Cardiac fibroblast (primary cell): ENCODE results near the gene ARID4B.
"Not testable (repeated sequence)": the region's sequence is repeated elsewhere in the genome, so short reads cannot be mapped to it uniquely, and the experiment has no call there.

Experiments
- DNase-seq, 2 donors: peaks; one replicate each; pipeline versions ENCODE4 v3.0.0 to v3.0.0-alpha.2; 2010; ENCODE audit warnings: low read depth in 2 of 2
- H3K4me3 ChIP-seq, 2 donors: replicated peaks in 1 of 2; 1 replicate in 1 of 2; 2 replicates in 1 of 2; pipeline ENCODE4 v1.5.1; 2011; ENCODE audit warnings: low read depth in 2 of 2, low read length in 2 of 2, mild to moderate bottlenecking in 2 of 2, moderate library complexity in 1 of 2
- TF ChIP-seq, protein P1 (sequence below): IDR thresholded peaks from one replicate; pipeline ENCODE4 v1.5.1; 2011; ENCODE audit warnings: low read depth, mild to moderate bottlenecking, low read length, inconsistent platforms

The ARID4B gene

DNA sequence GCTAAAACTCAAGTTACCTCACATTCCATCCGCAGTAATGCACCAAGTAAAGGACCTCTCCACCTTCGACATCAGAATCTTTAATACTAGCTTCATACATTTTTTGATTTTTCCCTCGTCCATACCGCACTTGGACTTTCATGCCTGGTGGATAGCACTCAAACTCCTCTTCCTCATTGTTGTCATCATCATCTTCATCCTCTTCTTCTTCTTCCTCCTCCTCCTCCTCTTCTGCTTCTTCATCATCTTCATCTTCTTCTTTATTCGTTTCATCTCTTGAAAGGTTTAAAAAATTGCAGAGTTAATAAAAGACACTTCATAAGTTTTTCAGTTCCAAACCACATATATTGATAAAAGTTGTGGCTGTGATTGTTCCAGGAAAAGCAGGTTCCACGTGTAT is 114.2 kb downstream of the ARID4B start:
- TF ChIP-seq, protein P1, sequence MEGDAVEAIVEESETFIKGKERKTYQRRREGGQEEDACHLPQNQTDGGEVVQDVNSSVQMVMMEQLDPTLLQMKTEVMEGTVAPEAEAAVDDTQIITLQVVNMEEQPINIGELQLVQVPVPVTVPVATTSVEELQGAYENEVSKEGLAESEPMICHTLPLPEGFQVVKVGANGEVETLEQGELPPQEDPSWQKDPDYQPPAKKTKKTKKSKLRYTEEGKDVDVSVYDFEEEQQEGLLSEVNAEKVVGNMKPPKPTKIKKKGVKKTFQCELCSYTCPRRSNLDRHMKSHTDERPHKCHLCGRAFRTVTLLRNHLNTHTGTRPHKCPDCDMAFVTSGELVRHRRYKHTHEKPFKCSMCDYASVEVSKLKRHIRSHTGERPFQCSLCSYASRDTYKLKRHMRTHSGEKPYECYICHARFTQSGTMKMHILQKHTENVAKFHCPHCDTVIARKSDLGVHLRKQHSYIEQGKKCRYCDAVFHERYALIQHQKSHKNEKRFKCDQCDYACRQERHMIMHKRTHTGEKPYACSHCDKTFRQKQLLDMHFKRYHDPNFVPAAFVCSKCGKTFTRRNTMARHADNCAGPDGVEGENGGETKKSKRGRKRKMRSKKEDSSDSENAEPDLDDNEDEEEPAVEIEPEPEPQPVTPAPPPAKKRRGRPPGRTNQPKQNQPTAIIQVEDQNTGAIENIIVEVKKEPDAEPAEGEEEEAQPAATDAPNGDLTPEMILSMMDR: no peak
- no peak for DNase-seq
- H3K4me3 ChIP-seq: no peak overlapping the region

DNA sequence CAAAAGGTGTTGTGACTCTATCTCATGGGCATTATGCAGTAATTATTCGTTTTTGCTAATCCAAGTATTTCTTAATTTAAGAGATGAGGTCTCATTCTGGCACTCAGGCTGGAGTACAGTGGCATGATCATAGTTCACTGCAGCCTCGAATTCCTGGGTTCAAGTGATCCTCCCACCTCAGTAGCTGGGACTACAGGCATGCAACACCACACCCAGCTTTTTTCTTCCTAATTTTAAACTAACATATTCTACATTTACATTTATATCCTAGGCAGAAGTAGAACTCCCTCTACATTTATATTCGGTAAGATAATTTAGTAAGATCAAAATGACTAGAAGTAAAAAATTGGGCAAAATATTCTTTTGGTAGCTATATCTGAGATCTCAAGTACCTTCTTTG is 116.5 kb downstream of the ARID4B start:
- H3K4me3 ChIP-seq: no peak overlapping the region
- DNase-seq: no peak
- TF ChIP-seq, protein P1: no peak

DNA sequence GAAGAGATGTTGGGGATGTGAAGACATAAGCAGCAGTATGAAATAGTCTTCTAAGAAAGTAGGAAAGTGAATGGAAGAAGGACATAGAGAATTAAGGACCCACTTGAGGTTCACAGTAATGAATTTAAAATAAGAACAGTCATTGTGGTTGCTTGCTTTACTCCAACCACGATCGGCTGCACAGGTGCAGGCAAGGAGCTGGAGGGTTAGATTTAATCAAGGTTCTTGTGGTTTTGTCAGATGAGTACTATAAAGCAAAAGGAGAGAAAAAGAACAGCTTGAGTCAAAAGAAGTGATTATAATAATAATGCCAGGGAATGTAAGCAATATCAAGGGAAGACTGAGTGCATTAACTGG is 120.8 kb downstream of the ARID4B start:
- no peak for DNase-seq
- no peak overlapping the region for H3K4me3 ChIP-seq
- TF ChIP-seq, protein P1: no peak

DNA sequence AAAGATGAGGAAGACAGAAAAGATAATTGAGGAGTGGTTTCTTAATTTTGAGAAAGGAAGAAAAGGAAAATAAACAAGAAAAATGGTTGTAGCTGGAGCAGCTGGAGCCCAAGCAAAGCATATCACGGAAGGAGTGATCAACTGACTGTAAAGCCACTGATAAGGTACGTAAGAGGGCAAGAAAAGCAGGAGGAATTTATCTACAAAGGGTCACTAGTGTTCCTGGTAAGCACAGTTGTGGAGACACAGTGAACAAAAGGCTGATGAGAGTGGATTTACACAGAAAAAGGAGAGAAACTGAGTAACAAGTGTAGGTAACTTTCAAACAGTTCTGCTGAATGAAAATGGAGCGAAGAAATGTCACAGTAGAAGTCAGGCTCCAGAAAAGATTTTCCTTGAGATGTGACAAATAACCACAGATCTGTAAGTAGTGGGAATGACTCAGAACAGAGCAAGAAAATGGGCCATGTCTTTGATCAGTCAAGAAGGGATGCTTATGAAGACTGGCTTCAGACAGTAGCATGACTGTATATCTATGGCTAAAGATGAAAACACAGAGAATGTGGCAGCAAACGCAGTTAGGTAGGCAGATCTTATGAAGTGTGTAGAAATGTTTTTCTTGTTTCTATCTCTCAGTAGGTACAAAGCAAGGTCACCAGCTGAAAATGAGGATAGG is 121.3 kb downstream of the ARID4B start:
- TF ChIP-seq, protein P1: no peak
- no peak overlapping the region for H3K4me3 ChIP-seq
- DNase-seq: peak in 1 of 2 donors; percentile 12

DNA sequence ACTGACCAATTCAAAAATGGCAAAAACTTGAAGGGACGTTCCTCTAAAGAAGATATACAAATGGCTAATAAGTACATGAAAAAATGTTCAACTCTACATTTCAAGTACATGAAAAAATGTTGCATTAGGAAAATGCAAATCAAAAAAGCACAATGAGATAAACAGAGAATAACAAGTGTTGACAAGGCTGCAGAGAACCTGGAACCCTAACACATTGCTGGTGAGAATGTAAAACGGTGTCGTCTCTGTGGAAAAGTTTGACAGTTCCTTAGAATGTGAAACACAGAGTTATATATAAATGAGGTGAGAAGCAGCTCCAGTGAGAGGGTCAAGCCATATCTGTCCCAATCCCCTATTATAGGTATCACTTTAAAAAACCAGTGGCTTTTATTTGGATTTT is 122.3 kb downstream of the ARID4B start:
- no peak overlapping the region for H3K4me3 ChIP-seq
- TF ChIP-seq, protein P1: no peak
- no peak for DNase-seq

DNA sequence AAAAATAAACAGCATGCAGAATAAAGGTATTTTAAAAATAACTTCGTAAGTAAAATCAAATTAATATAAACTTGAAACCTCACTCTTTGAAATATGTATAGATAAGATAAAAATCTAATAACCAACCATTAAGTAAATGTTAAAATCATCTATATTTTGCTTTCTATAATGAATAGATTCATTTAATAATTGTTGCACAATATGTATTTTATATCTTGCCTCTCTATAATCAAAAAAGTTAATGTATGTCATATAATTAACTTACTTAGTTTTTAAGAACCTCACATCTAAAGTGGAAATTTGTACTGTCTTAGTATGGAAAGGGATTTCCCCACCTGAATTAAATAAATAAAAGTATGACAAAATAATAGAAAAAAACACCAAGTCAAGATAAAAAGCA is 124.6 kb downstream of the ARID4B start:
- H3K4me3 ChIP-seq: no peak overlapping the region
- TF ChIP-seq, protein P1: no peak

DNA sequence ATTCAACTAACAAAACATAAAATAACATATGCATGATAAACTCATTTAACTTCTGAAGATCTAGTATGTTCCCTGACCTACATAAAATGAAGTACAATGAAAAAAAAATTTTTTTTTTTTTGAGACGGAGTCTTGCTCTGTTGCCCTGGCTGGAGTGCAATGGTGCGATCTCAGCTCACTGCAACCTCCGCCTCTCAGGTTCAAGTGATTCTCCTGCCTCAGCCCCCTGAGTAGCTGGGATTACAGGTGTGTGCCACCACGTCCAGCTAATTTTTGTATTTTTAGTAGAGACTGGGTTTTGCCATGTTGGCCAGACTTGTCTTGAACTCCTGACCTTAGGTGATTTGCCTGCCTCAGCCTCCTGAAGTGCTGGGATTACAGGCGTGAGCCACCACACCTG is 125.5 kb downstream of the ARID4B start:
- H3K4me3 ChIP-seq, DNase-seq: not testable (repeated sequence)

More for the DNA sequence above, 124.6 kb downstream of the ARID4B start:
- no peak for DNase-seq
